Smooth muscle cell of the brain vasculature (primary cell): ENCODE results near the gene PELI1.
"Not testable (repeated sequence)": the region's sequence is repeated elsewhere in the genome, so short reads cannot be mapped to it uniquely, and the experiment has no call there.

Experiments used
- DNase-seq: peaks from one replicate; pipeline ENCODE4 v3.0.0-alpha.2; 2012; ENCODE audit warnings: low read depth, low spot score

The PELI1 gene

DNA sequence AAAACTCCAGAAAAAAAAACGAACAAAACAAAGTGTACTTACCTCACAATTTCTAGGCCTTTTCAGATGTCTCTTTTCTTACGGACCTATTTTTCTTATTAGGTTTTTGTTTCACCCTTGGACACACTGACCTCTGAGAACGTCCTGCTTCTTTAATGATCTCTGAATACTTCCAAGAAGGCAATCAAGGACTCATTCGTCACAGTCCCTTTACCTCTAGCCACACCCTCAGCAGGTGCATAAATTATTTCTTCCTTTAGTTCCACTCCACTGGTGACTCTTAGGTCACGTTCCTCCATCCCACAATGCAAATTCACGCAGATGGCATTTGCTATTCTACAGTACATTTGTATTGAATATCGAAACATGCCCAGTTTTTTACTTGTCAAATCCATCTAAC is 21.9 kb downstream of the PELI1 start:
- DNase-seq = no peak

DNA sequence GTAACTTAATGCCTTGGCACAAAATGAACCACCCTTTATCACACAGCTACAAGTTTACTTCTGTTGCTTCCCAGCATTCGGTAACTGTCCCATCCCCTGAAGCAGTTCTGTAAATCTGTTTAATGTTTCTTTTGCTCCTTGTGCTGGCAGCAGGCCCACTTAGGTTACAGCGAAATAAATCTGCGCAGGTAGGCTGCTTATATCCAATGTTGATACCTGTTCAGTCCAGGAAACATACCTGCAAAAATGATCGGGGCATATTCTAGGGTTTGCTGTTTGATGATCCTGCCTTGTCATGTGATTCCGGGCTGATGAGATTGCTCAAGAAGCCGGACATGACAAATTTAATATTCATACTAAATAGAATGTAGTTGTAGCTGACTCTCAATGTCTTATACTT is 23.3 kb downstream of the PELI1 start:
- no peak for DNase-seq

DNA sequence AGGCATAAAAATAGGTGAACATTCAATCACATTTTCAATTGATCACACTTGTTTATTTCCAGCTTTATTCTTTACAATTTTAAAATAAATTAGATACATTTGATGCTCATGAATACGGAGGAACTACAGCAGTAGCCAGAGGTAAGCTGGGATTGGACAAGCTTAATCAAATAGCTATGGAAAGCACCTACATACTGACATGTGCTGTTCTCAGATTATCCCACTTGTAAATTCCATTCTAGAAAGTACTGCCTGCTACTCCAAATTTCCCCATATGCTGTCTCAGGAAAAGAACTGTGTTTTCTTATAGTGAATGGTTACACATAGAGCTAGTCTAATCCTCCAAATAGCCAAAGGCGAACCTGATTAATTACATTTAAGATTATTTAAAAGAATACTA is 24.2 kb downstream of the PELI1 start:
- no peak for DNase-seq

DNA sequence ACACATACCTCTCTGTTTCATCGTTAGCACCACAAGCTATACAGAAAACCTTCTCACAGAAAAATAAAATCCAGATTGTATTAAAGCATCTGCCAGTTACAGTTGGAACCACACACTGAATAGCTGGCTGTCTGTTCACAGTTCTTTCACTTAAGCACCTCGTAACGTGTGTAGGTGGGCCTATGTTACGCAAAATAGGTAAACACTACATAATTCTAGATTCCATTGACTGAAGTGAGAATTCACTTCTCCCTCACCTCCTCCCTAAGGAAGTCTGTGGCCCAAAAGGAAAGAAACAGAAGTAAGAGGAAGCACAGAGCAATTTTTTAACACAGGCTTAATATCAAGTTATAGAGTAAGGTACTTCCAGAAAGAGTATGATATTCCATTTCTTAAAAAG is 24.9 kb downstream of the PELI1 start:
- no peak for DNase-seq

DNA sequence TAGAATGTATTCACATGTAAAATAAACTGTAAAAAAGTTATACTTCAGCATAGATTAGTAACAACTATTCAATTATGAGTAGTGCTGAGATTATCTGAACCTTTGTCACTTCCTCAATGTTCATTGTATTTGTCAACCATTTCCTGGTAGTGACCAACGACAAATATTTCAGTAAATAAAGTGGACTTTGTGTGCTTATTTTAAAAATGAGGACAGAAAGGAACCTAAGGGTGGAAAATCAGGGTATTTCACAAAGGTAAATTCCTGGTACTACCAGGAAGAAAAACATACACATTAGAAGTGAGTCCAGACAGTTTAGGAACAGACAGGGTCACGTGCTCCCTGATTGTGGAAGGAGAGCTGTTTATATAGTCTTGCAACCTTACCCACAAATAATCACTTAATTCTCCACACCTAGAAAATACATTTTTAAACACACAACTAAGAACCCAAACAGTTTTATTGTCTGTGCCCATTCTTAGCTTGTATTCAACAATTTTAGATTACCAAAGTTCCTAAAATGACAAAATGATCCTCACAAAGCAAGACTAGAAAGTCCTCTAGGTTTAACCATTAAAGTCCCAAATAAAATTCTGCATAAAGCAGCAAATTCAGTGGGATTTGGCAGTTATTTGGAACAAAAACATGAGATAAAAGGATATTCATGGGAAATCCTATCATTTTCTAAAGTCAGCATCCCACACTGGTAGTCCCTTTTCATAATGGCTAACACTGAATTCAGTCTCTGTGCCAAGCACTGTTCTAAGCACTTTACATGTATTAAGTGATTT is 28.2 kb downstream of the PELI1 start:
- DNase-seq = no peak

DNA sequence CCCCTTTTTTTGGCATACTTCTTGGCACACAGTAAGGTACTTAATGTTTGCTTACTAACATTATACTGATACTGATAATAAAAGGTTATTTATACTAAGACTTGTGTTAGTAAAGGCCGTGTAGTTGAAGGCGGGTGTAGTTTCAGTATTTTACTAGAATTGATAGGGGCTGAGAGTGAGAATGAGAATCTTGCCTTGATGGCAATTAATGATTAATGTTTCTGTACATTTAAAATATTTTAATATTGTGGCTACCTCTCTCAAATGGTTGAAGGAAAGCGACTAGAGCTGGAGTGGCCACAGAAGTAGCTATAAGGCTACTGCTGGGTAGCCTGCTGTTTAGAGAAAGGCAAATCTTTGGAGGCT is 29.3 kb downstream of the PELI1 start:
- DNase-seq = no peak

DNA sequence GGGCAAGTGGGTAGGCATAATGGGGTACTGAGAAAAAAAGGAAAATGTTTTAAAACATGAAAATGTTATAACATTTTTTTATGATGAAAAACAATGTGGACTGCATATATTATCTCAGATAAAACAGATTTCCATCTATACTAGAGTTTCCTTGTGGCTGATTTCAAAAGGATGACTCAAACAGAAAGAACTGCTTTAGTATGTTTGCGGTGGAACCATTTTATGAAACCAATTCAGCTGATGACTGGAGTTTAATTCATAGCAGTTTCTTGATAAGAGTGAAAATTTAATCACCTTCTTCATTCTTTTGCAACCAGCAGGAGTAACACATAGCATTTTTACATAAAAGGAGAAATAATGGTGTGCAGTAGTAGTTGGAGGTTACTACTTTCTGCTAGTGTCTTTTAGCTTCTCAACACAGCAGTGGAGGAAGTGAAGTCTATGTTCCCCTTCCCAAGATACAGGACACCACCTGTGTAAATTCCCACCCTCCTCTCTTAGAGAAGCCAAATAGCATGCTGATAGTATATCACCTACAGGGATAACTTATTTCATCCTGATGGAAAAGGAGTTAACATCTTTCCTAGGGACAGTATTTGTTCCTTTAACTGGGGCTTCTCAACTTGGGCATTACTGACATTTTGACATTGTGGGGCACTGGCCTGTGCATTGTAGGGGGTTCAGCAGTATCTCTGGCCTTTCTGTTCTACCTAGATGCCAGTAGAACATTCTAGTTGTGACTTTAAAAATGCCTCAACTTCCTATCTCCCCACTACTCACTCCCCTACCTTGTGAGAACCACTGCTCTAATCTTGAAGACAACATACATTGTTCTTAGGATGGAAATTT is 29.9 kb downstream of the PELI1 start:
- DNase-seq = no peak

DNA sequence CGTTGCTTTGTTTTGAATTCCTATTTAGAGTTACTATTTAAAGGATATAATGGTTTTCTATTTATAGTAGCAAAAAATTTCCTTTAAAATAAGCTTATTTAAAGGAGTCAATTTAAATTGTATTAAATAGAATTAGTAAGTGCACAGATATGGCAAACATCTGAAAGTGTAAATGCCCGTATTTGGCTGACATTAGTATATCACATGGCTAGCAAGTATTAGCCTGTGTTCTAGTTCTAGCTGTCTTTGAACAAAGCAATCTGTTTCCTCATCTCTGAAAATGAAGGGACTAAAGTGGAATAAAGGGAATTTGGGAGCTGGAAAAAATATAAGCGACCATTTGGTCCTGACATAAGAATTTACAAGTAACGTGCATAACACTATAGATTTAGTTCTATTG is 32.2 kb downstream of the PELI1 start:
- DNase-seq = no peak

DNA sequence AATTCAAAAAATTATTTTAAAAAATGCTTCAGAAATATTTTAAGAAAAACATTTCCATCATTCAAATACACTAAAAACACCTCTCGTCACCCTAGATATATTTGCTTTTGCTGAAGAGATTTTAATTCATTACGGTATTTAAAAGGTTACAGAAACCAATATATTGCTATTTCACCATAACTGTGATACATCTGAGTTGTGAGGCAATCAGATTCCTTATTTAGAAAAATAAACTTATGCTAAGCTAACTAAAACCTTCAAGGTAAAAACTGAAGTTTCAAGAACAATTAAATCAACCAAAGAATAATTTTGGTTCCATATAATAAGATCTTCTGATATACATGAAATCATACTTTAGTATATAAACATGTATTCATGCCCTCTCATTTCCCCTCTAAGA is 32.8 kb downstream of the PELI1 start:
- no peak for DNase-seq

DNA sequence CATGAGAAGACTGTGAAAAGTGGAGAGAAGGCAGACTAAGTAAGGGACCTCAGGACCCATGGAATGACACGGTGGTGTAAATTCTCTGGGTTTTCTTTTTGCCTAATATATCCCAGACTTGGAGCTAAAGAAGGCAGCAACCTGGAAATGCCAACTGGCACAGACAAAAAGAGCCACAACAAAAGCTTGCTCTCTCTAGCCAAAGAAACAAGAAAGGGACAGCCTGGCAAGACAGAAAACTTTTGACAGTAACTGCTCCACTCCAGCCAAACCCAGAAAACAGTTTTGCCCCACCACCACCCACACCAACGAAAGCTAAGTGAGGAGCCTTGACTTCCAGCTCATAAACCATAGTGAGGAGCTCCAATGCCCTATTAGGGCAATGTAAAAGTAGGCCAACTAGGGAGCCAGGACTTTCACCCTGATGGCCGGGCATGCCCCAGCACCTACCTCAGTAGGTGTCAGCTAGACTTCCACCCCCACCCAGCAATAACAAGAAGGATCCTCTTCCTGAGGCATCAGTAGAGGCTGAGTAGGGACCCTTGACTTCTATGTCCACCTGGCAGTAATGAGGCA is 35.5 kb downstream of the PELI1 start:
- no peak for DNase-seq

DNA sequence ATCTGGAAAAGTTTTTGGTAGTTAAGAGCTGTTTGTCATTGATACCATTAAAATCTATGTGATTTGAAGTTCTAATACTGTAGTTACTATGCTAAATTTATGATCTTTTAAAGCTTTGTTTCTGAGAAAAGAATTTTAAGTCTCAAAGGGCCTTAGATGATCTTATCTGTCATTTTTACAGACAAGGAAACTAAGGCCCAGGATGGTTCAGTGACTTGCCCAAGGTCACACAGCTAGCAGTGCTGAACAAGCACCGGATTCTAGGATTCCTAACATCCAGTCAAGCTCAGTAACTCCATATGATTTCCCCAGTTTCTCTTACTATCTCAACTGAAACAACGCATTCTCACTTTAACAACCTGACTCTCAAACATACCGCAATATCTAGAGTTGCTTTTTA is 37.7 kb downstream of the PELI1 start:
- no peak for DNase-seq

DNA sequence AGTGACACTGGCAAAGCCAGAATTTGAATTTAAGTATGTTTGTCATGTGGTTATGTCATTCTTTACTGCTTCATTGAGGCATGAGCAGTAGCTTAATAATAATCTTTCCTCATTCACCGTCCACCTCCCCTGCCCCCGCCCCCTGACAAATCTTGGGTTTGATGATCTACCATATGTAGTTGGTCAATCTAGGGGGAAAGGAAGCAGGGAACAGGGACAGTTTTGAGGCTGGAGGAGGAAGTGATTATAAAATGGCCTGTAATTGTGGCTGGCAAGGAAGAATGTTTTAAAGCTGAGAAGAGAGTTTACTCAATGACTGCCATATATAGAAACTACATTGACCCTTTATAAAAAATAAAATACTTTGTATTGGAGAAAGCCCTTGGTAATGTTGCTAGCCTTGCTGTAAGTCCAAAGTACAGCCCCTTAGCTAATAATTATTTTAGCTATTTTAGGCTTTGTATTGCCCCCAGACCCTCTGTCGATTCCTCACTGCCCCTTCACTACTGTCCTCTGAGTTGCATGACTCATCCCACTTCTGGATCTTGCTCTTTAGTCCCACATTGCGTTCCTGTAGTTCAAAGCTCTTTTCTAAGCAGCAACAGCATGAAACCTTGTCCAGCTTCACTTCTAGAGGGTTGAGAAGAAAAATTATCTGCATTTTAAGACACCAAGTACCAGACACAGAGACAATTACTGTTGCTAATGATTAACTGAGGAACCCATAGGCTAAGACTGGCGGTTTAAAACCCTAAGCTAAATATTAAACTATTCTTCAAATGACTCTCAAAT is 38.4 kb downstream of the PELI1 start:
- DNase-seq = no peak

DNA sequence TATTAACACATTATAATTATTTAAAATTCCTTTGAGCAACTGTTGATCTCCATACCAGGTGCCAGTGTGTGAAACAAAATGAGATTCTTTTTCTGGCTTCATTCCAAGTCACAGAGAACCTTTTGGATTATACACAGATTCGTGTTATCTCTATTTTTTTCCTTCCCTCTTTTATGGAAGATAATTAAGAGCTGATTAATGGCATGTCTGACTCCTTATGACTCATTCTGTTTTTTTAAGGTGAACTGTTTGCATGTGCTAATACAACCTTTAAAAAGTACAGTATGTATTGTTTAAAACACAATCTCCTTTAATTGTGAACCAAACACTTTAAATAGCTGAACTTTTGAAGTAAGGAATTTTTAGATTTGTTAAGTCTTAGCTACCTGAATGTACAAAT is 39.3 kb downstream of the PELI1 start:
- DNase-seq = no peak

DNA sequence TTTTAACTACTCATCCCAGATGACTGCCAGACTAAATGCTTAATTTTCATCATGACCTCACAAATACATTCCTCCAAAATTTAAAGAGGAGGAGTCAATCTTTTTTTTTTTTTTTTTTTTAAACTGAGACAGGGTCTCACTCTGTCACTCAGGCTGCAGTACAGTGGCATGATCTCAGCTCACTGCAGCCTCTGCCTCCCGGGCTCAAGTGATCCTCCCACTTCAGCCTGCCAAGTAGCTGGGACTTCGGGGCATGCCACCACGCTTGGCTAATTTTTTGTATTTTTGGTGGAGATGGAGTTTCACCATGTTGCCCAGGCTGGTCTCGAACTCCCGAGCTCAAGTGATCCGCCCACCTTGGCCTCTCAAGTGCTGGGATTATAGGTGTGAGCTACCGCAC is 41.5 kb downstream of the PELI1 start:
- not testable (repeated sequence) for DNase-seq

DNA sequence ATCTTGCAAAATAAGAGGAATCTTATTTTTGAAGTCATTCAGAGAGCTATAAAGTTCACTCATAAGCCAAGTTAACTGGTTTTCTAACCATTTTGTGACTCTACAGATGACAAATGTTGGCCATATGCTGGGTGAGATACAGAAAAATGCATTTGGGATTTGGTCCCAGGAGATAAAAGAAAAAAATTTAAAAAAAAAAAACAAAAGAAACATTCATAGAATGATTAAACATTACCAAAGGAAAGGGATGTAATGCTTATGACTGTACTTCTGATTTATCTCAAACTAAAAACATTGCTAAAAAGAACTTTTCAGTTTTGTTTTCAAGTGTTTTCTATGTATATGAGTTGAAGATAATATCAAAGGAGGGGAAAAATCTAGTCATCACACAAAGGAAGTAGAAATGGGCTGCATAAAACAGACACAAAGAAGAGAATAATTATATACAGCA is 43.1 kb downstream of the PELI1 start:
- DNase-seq = no peak

DNA sequence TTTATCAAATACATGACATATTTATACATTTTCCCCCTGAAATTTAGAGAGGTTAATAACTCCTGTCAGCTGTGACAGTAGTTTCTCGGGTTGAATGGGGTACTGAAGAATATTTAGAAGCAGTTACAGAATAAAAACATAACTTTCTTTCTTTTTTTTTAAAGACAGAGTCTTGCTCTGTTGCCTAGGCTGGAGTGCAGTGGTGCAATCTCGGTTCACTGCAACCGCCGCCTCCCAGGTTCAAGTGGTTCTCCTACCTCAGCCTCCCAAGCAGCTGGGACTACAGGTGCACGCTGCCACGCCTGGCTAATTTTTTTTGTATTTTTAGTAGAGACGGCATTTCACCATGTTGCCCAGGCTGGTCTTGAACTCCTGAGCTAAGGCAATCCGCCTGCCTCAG is 43.6 kb downstream of the PELI1 start:
- not testable (repeated sequence) for DNase-seq

DNA sequence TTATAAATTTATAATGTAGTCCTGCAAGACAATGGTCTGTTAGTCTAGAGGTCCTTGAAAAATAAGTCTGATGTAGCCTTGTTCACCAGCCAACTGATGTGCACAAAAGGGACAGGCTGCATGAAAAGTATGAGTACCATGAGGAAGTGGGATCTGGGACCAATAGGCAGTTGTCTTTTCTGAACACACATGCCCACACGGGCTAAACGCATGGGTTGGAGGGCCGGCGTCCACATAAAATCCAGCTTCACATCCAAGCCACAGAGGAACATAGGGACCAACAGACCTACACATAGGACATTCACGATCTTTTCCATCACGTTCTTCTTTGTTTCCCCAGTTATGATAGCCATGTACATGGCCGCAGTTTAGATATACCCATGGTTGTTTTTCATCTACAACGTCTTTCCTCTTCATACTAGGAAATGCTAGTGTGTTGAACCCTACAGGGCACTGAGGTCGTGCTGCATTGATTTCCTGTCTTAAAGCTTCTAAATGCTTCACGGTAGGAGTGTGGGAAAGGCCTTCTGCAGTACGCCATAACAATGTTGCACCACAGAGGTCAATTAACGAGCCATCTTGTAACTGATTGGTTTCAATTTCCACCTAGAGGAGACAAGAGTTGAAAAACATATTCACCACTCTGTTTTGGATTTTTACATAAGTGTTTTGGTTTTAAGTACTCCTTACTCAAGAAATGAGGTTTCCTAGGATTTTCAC is 49.4 kb downstream of the PELI1 start:
- no peak for DNase-seq

DNA sequence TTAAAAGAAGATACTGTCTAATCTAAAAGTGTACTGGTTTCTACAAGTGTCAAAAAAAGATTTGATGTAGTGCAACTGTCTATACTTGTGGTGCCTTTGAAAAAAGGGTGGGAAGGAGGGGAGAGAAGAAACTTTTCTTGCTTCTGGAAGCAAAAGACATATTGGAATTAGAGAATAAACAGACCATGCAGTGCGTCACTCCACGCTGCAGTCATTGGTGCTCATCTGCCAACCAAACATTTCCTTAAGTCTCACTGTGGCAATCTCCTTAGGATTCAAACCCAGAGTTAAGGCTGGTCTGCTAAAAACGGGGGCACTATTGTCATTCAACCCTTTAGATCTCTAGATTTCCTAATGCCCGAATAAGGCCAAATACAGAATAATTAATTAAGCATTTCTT is 50.9 kb downstream of the PELI1 start:
- no peak for DNase-seq

DNA sequence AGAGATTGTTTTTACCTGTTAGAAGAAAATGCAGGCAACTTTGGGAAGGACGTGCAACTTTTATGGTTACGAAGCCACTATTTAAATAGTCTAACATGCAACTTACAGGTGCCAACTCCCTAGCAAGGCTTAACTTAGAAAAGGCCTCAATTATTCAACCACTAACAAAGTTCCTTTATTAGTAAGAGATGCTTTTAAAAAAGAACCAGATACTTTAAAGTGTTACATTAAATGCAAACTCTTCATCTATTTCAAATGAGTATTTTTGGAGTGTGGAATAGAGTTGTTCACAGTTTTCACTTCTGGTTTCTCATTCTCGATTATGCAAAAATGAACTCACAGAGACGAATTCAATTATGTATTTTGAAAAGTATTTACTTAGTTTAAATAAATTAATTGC is 51.7 kb downstream of the PELI1 start:
- no peak for DNase-seq

DNA sequence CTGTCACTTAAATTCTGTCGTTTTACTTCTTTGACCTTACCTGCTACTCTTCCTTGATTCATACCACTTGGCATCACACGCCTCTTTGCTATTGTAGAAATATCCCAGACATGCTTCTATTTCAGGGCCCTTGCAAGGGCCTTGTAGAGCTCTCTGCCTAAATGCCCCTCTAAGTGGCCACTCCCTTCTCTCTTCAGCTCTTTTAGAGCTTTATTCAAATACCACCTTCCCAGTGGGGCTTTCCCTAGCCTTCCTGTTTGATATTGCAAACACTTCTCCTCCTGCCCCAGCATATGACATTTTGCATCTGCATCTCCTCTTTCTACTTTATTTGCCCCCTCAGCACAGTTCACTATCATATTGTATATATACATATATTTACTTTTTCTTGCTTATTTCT is 54.0 kb downstream of the PELI1 start:
- DNase-seq = no peak

DNA sequence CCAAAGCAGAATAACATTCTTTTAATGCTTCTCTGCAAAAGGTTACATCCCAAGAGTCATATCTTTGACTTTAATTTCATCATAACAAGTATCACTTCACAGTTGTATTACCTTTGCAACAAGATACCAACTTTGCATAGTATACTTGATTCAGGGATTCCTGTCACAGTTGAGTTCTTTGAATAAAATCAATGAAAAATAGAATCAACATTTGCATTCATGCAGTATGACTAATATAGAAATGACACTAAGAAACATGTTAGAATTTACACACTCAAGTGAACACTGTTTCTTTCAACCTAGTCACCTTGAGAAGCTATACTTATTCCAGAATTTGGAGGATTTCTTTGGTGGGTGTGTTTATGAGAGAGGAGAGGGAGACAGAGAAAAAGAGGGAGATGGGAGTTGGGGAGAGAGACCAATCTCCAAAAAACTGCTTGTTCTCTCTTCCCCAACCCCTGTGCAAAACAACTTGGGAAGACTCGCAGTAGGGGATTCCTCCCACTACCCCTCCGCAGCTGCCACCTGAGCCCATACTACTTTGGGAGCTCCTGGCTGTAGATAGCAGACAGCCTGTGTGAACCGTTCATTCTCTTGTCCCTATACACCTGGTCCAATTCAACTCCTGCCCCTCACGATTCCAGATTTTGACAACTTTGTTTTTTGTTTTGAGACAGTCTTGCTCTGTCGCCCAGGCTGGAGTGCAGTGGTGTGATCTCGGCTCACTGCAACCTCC is 57.7 kb downstream of the PELI1 start:
- DNase-seq = no peak
